Measurements from ENCODE around the gene ODAD2. TPM values are rescaled to one million over a fixed set of nuclear protein-coding genes. Genes with fewer than 3 reads are reported as not detected.
A peak's percentile ranks its signal among the peaks of the same experiment; 100 is the strongest.
"Not testable (repeated sequence)": the region's sequence is repeated elsewhere in the genome, so short reads cannot be mapped to it uniquely, and the experiment has no call there.

ODAD2 gene
- total and polyA plus RNA-seq, 8 donors, result 0.29 to 9.3 (median 4.6) TPM

GRCh38 chr10:28008054-28008453, 9.2 kb upstream of the ODAD2 start:
- intact Hi-C loops (cut with DNase I), result no loop called here
- Histone ChIP-seq H3K36me3 (no peaks in the 10 kb centered on the region), H3K27ac (no peak overlapping the region), H3K9me3 (no peaks in the 10 kb centered on the region), H3K4me3 (no peak overlapping the region), H3K4me1 (no peaks in the 10 kb centered on the region), H3K27me3 (no peaks in the 10 kb centered on the region)
- no peak for DNase-seq
- ATAC-seq, result no peak
- no peak for TF ChIP-seq CTCF (IDR thresholded peaks at IDR 0.05)

GRCh38 chr10:28001353-28001752, 2.5 kb upstream of the ODAD2 start:
- Histone ChIP-seq H3K4me1 (peaks cover 0 to 8% of the 10 kb centered on the region in 2 donors), H3K4me3 (no peak overlapping the region), H3K9me3 (no peaks in the 10 kb centered on the region), H3K27ac (no peak overlapping the region), H3K27me3 (peaks cover 6 to 40% of the 10 kb centered on the region in 2 donors), H3K36me3 (no peaks in the 10 kb centered on the region)
- intact Hi-C loops (cut with DNase I), result no loop called here
- no peak for TF ChIP-seq CTCF (IDR thresholded peaks at IDR 0.05)
- DNase-seq (no peak), ATAC-seq (no peak)

GRCh38 chr10:27998178-27998953, 513 bp downstream of the ODAD2 start:
- H3K9me3 ChIP-seq, result no peaks in the 10 kb centered on the region
- peaks cover 0 to 8% of the 10 kb centered on the region in 2 donors for H3K4me1 ChIP-seq
- no peaks in the 10 kb centered on the region for H3K36me3 ChIP-seq
- DNase-seq, result peak; percentile 35 to 88 (median 68)
- H3K27me3 ChIP-seq, result peaks cover 6 to 40% of the 10 kb centered on the region in 2 donors
- ATAC-seq, result peak; percentile 96
- H3K27ac ChIP-seq, result no peak overlapping the region
- H3K4me3 ChIP-seq, result peak overlapping the region; percentile 55 to 56
- intact Hi-C loops (cut with DNase I), result no loop called here
- no peak for TF ChIP-seq CTCF (IDR thresholded peaks at IDR 0.05)

- DNase-seq, result no peak
- Histone ChIP-seq H3K4me3 (peak overlapping the region in 1 of 2 donors; percentile 56), H3K36me3 (no peaks in the 10 kb centered on the region), H3K27ac (no peak overlapping the region), H3K4me1 (peaks cover 0 to 8% of the 10 kb centered on the region in 2 donors), H3K27me3 (peaks cover 6 to 40% of the 10 kb centered on the region in 2 donors), H3K9me3 (no peaks in the 10 kb centered on the region)
- TF ChIP-seq CTCF (IDR thresholded peaks at IDR 0.05), result no peak
- ATAC-seq, result no peak
- intact Hi-C loops (cut with DNase I), result no loop called here
Observed at GRCh38 chr10:27997865-27998177, 1.1 kb downstream of the ODAD2 start.

- no peak for ATAC-seq
- intact Hi-C loops (cut with DNase I), result no loop called here
Observed at GRCh38 chr10:27995311-27995710, 3.6 kb downstream of the ODAD2 start.

GRCh38 chr10:27989357-27989756, 9.5 kb downstream of the ODAD2 start:
- H3K36me3 ChIP-seq; H3K9me3 ChIP-seq; DNase-seq; H3K4me3 ChIP-seq; H3K27me3 ChIP-seq; H3K27ac ChIP-seq; intact Hi-C loops (cut with DNase I); H3K4me1 ChIP-seq: not testable (repeated sequence)
- ATAC-seq, result peak; percentile 54

More at GRCh38 chr10:27995311-27995710, 3.6 kb downstream of the ODAD2 start:
- Histone ChIP-seq H3K4me3 (no peak overlapping the region), H3K27me3 (peaks cover 6 to 34% of the 10 kb centered on the region in 2 donors), H3K27ac (no peak overlapping the region), H3K36me3 (no peaks in the 10 kb centered on the region), H3K4me1 (peaks cover 0 to 8% of the 10 kb centered on the region in 2 donors), H3K9me3 (no peaks in the 10 kb centered on the region)
- no peak for TF ChIP-seq CTCF (IDR thresholded peaks at IDR 0.05)
- no peak for DNase-seq
